OCI-LY7 (cell line): Measurements from ENCODE around the gene LRRC1. TPM values are rescaled to one million over a fixed set of nuclear protein-coding genes. Genes with fewer than 3 reads are reported as not detected.

Experiments
- BruUV-seq: library from RNA; stranded (reverse); fragments of 400-500 nt; replicated peaks from 2 replicates; lab custom pipeline; 2021; lab: Mats Ljungman, UMichigan
- CTCF ChIA-PET: fragments of 300-600 bp; sonication (Branson Sonifier 250); formaldehyde crosslinking; loops from one replicate; lab custom pipeline; 2022; ENCODE audit warnings: antibody characterized with exemption; ENCODE audit not compliant: unreplicated experiment; lab: Charles Lee
- POLR2A ChIA-PET: fragments of 300-600 bp; sonication (Branson Sonifier 250); formaldehyde crosslinking; loops from one replicate; lab custom pipeline; 2022; ENCODE audit warnings: antibody characterized with exemption; lab: Charles Lee
- DNase-seq: peaks from one replicate; pipeline ENCODE4 v3.0.0-alpha.2; 2015; ENCODE audit warnings: low spot score
- H2AFZ ChIP-seq: fragments of 200-600 bp; sonication (generic), shearing (Covaris generic); 2 replicates; pipeline ENCODE4 v1.6.1; 2014; ENCODE audit warnings: mild to moderate bottlenecking, antibody characterized with exemption, low read length, moderate library complexity
- H3K27ac ChIP-seq: fragments of 200-600 bp; sonication (generic); 2 replicates; pipeline ENCODE4 v1.5.1; 2014; ENCODE audit warnings: mixed run types, low read depth, mild to moderate bottlenecking, moderate library complexity, low read length, inconsistent platforms; ENCODE audit not compliant: poor library complexity, severe bottlenecking
- H3K36me3 ChIP-seq: fragments of 200-600 bp; sonication (generic); 2 replicates; pipeline ENCODE4 v1.6.1; 2014; ENCODE audit warnings: mild to moderate bottlenecking, antibody characterized with exemption, low read length, moderate library complexity, mixed read lengths; ENCODE audit not compliant: insufficient read depth
- H3K4me1 ChIP-seq: fragments of 200-600 bp; sonication (generic); 2 replicates; pipeline ENCODE4 v1.5.1; 2014; ENCODE audit warnings: mild to moderate bottlenecking, low read length; ENCODE audit not compliant: insufficient read depth, poor library complexity, severe bottlenecking
- H3K4me2 ChIP-seq: fragments of 200-600 bp; sonication (generic); 2 replicates; pipeline ENCODE4 v1.6.1; 2014; ENCODE audit warnings: mild to moderate bottlenecking, low read length
- H3K4me3 ChIP-seq: fragments of 200-600 bp; sonication (generic); 2 replicates; pipeline ENCODE4 v1.5.1; 2014; ENCODE audit warnings: mild to moderate bottlenecking, low read depth, low read length; ENCODE audit not compliant: poor library complexity, severe bottlenecking
- H3K79me2 ChIP-seq: fragments of 200-600 bp; sonication (generic); 2 replicates; pipeline ENCODE4 v1.6.1; 2016; ENCODE audit warnings: low read depth, mild to moderate bottlenecking, low read length, moderate library complexity, mixed read lengths; ENCODE audit not compliant: insufficient read depth
- H3K9me2 ChIP-seq: fragments of 200-600 bp; sonication (generic); 2 replicates; pipeline ENCODE4 v1.6.1; 2016; ENCODE audit warnings: mild to moderate bottlenecking, low read length, mixed read lengths; ENCODE audit not compliant: insufficient read depth
- H3K9me3 ChIP-seq: fragments of 200-600 bp; sonication (generic); 2 replicates; pipeline ENCODE4 v1.6.1; 2014; ENCODE audit warnings: mild to moderate bottlenecking, mixed run types, low read length, mixed read lengths
- H4K20me1 ChIP-seq: fragments of 200-600 bp; sonication (generic); 2 replicates; pipeline ENCODE4 v1.6.1; 2014; ENCODE audit warnings: mild to moderate bottlenecking, antibody characterized with exemption, low read length, moderate library complexity, mixed read lengths; ENCODE audit not compliant: insufficient read depth
- EZH2phosphoT487 ChIP-seq: fragments of 200-600 bp; sonication (generic); IDR thresholded peaks from 2 replicates; pipeline ENCODE4 v1.6.1; 2018; ENCODE audit warnings: low read depth, borderline replicate concordance, mild to moderate bottlenecking, mixed run types, antibody characterized with exemption, low read length, moderate library complexity, mixed read lengths
- intact Hi-C: fragments of 100-400 bp; cut with micrococcal nuclease; formaldehyde crosslinking; loops from one replicate; pipeline ENCODE4 v1.10.0; 2022; ENCODE audit not compliant: unreplicated experiment
- total RNA-seq, 2 experiments: library from RNA; depleted of rRNA in 1 of 2; stranded (reverse); fragments of >200 nt in 1 of 2; shearing (Covaris generic) in 1 of 2; gene quantifications; 2 replicates each; pipeline ENCODE4 v1.2.3, GENCODE V29; 2014 to 2022
- TF ChIP-seq, protein P1 (sequence below): fragments of 200-600 bp; sonication (generic); conservative IDR thresholded peaks from 2 replicates; pipeline ENCODE4 v1.5.1; 2014; ENCODE audit warnings: mild to moderate bottlenecking, antibody characterized with exemption, low read length, moderate library complexity, mixed read lengths

Gene LRRC1
- total RNA-seq, 2 experiments from 2014 or later = 8.2 to 8.4 TPM

GRCh38 chr6:53857318-53858094 is 62.7 kb downstream of the LRRC1 start:
- ChIA-PET CTCF (no interaction called here), POLR2A (no interaction called here)
- H3K27ac ChIP-seq = no peak overlapping the region
- intact Hi-C loops = no loop called here
- H3K79me2 ChIP-seq = no peaks in the 10 kb centered on the region
- no peak overlapping the region for H2AFZ ChIP-seq
- H3K4me2 ChIP-seq = no peak overlapping the region
- TF ChIP-seq, protein P1, sequence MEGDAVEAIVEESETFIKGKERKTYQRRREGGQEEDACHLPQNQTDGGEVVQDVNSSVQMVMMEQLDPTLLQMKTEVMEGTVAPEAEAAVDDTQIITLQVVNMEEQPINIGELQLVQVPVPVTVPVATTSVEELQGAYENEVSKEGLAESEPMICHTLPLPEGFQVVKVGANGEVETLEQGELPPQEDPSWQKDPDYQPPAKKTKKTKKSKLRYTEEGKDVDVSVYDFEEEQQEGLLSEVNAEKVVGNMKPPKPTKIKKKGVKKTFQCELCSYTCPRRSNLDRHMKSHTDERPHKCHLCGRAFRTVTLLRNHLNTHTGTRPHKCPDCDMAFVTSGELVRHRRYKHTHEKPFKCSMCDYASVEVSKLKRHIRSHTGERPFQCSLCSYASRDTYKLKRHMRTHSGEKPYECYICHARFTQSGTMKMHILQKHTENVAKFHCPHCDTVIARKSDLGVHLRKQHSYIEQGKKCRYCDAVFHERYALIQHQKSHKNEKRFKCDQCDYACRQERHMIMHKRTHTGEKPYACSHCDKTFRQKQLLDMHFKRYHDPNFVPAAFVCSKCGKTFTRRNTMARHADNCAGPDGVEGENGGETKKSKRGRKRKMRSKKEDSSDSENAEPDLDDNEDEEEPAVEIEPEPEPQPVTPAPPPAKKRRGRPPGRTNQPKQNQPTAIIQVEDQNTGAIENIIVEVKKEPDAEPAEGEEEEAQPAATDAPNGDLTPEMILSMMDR = no peak
- TF ChIP-seq EZH2phosphoT487 = no peak
- no peaks in the 10 kb centered on the region for H3K9me2 ChIP-seq
- no peak overlapping the region for H3K4me3 ChIP-seq
- no peaks in the 10 kb centered on the region for H3K4me1 ChIP-seq
- no peaks in the 10 kb centered on the region for H3K36me3 ChIP-seq
- no peak for DNase-seq
- H4K20me1 ChIP-seq = no peaks in the 10 kb centered on the region; the same call in 1 of the 2 replicates
- no peaks in the 10 kb centered on the region for H3K9me3 ChIP-seq
- BruUV-seq = no TSS peak

- Histone ChIP-seq H3K4me2 (no peak overlapping the region), H3K27ac (no peak overlapping the region), H3K4me3 (no peak overlapping the region), H4K20me1 (no peaks in the 10 kb centered on the region), H2AFZ (no peak overlapping the region), H3K4me1 (no peaks in the 10 kb centered on the region), H3K9me2 (no peaks in the 10 kb centered on the region), H3K36me3 (no peaks in the 10 kb centered on the region), H3K79me2 (no peaks in the 10 kb centered on the region), H3K9me3 (no peaks in the 10 kb centered on the region)
- intact Hi-C loops = no loop called here
- CTCF ChIA-PET = no interaction called here
- TF ChIP-seq, protein P1 = no peak
- TF ChIP-seq EZH2phosphoT487 = no peak
- POLR2A ChIA-PET = no interaction called here
- no TSS peak for BruUV-seq
- DNase-seq = no peak
These were observed 63.4 kb downstream of the LRRC1 start for GRCh38 chr6:53858196-53858595.

- Histone ChIP-seq H3K9me2 (no peaks in the 10 kb centered on the region), H3K36me3 (no peaks in the 10 kb centered on the region), H4K20me1 (no peaks in the 10 kb centered on the region), H3K4me1 (no peaks in the 10 kb centered on the region), H3K4me2 (no peak overlapping the region), H3K27ac (no peak overlapping the region), H3K79me2 (no peaks in the 10 kb centered on the region), H3K9me3 (no peaks in the 10 kb centered on the region), H2AFZ (no peak overlapping the region), H3K4me3 (no peak overlapping the region)
- ChIA-PET POLR2A (no interaction called here), CTCF (no interaction called here)
- intact Hi-C loops = no loop called here
- TF ChIP-seq EZH2phosphoT487 = no peak
- TF ChIP-seq, protein P1 = no peak
- BruUV-seq = no TSS peak
- DNase-seq = no peak
These were observed 64.1 kb downstream of the LRRC1 start for GRCh38 chr6:53858913-53859312.
